Vagina (tissue), 2 donors: ENCODE measurements around the gene GANC. TPM values are rescaled to one million over a fixed set of nuclear protein-coding genes. Genes with fewer than 3 reads are reported as not detected.

Experiments used
- DNase-seq, 2 donors: peaks; one replicate each; pipeline ENCODE4 v3.0.0-alpha.2; 2017; ENCODE audit errors: extremely low spot score in 2 of 2
- H3K27ac ChIP-seq: fragments of 200-600 bp; sonication (generic); one replicate; pipeline ENCODE4 v1.5.1; 2019
- H3K27me3 ChIP-seq: fragments of 200-600 bp; sonication (generic); one replicate; pipeline ENCODE4 v1.5.1; 2019
- H3K36me3 ChIP-seq, 2 donors: fragments of 200-600 bp; sonication (generic); one replicate each; pipeline ENCODE4 v1.5.1; 2017 to 2019
- H3K4me1 ChIP-seq: fragments of 200-600 bp; sonication (generic); one replicate; pipeline ENCODE4 v1.5.1; 2019
- H3K4me3 ChIP-seq, 2 donors: fragments of 200-600 bp; sonication (generic); 1 replicate in 1 of 2; 2 replicates in 1 of 2; pipeline ENCODE4 v1.5.1; 2016 to 2019
- H3K9me3 ChIP-seq: fragments of 200-600 bp; sonication (generic); one replicate; pipeline ENCODE4 v1.5.1; 2019
- POLR2A ChIP-seq, 2 donors: fragments of 450-650 bp; IDR thresholded peaks; one replicate each; pipeline ENCODE4 v1.6.1; 2017; ENCODE audit warnings: antibody characterized with exemption in 2 of 2, mild to moderate bottlenecking in 2 of 2, moderate library complexity in 2 of 2
- POLR2AphosphoS5 ChIP-seq, 2 donors: sonication (generic); formaldehyde crosslinking; IDR thresholded peaks; one replicate each; pipeline ENCODE4 v1.9.0; 2017; ENCODE audit warnings: antibody characterized with exemption in 2 of 2, mild to moderate bottlenecking in 2 of 2, low read depth in 1 of 2; ENCODE audit not compliant: insufficient read depth in 1 of 2
- intact Hi-C: fragments of 100-400 bp; cut with DNase I; formaldehyde crosslinking; loops from one replicate; pipeline ENCODE4 v1.15.1; 2023
- total RNA-seq: library from RNA; depleted of rRNA; stranded (reverse); fragments of >200 nt; gene quantifications from one replicate; pipeline ENCODE4 v1.2.3, GENCODE V29; 2016
- TF ChIP-seq, protein P1 (sequence below), 3 experiments: fragments of 450-650 bp in 2 of 3; fragments of 200-600 bp in 1 of 3; sonication (generic) in 1 of 3; IDR thresholded peaks; one replicate each; pipeline ENCODE4 v1.5.1; 2017 to 2019; ENCODE audit warnings: antibody characterized with exemption in 3 of 3, mild to moderate bottlenecking in 2 of 3, moderate library complexity in 2 of 3

Gene GANC
- total RNA-seq, 1 donor from 2014 or later = 23.1 TPM

DNA sequence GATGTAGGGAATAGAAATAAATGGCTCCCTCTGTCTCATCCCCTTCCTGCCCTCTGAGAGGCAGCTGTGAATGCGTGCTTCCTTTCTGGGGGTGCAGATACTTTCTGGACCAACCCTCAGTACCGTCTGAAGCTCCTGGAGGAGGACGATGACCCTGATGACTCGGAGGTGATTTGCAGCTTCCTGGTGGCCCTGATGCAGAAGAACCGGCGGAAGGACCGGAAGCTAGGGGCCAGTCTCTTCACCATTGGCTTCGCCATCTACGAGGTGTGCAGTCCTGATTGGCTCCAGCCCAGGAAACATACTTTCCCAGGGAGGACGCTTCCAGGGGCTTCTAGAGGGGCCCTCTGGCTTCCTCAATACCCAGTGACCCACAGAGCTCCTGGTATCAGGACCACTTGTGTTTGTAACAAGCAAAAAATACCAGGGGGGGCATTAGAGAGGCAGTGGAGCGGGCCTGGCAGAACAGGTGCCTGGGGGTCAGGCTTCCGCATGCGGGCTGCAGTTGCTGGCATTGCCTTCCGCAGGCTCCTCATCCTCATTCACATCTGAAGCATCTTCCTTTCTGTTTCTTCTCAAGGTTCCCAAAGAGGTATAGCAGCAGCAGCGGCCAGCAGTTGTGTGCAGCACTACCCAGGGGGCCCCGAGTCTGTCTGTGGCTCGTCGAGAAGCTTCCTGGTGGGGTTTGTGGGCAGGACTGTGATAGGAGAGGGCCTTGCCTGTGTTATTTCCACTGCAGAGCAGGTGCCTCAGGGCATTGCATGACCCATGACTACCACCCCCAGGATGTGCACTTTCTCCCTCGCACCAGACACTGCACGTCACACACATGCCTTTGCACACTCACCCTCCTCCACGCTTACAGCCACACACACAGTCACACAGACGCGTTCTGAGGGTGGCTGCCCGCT lies 128.8 kb downstream of the GANC start:
- intact Hi-C loops = no loop called here
- no peak overlapping the region for H3K27ac ChIP-seq
- peaks cover 0 to 18% of the 10 kb centered on the region in 2 donors for H3K36me3 ChIP-seq
- DNase-seq = no peak
- H3K27me3 ChIP-seq = no peaks in the 10 kb centered on the region
- H3K4me3 ChIP-seq = no peak overlapping the region
- H3K4me1 ChIP-seq = peaks cover 10% of the 10 kb centered on the region
- no peak for TF ChIP-seq POLR2AphosphoS5 (IDR thresholded peaks at IDR 0.05; ENCODE audit: insufficient read depth in 1 of 2, low read depth in 1 of 2)
- no peaks in the 10 kb centered on the region for H3K9me3 ChIP-seq

DNA sequence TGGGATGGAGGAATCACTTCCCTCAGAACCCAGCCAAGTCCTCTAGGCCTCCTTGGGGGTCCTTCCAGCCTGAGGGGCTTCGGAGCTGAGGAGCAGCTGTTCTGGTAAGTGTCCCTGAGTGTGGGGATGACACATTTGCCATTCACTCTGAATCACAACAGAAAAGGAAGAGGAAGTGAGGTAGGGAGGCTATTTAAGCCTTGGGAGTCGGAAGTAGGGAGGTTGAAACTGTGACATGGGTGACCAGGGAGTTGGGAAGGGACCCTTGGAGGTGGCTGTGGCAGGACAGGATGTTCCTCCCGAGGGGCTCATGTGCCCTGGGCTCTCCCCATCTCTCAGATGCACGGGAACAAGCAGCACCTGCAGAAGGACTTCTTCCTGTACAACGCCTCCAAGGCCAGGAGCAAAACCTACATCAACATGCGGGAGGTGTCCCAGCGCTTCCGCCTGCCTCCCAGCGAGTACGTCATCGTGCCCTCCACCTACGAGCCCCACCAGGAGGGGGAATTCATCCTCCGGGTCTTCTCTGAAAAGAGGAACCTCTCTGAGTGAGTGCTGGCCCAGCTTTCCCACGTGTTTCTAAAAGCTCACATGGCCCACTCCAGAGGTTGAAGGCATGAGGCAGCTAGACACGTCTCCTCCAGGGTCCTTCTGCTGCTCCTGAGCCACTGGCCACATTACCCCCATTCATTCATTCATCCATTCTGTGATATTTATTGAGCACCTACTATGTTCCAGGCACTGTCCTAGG lies 129.6 kb downstream of the GANC start:
- TF ChIP-seq POLR2A (IDR thresholded peaks at IDR 0.05) (no peak), POLR2AphosphoS5 (IDR thresholded peaks at IDR 0.05; ENCODE audit: insufficient read depth in 1 of 2, low read depth in 1 of 2) (no peak)
- TF ChIP-seq, protein P1, sequence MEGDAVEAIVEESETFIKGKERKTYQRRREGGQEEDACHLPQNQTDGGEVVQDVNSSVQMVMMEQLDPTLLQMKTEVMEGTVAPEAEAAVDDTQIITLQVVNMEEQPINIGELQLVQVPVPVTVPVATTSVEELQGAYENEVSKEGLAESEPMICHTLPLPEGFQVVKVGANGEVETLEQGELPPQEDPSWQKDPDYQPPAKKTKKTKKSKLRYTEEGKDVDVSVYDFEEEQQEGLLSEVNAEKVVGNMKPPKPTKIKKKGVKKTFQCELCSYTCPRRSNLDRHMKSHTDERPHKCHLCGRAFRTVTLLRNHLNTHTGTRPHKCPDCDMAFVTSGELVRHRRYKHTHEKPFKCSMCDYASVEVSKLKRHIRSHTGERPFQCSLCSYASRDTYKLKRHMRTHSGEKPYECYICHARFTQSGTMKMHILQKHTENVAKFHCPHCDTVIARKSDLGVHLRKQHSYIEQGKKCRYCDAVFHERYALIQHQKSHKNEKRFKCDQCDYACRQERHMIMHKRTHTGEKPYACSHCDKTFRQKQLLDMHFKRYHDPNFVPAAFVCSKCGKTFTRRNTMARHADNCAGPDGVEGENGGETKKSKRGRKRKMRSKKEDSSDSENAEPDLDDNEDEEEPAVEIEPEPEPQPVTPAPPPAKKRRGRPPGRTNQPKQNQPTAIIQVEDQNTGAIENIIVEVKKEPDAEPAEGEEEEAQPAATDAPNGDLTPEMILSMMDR (IDR thresholded peaks at IDR 0.05) = no peak
- intact Hi-C loops = no loop called here
- Histone ChIP-seq H3K9me3 (no peaks in the 10 kb centered on the region), H3K4me1 (peaks cover 10% of the 10 kb centered on the region), H3K27ac (no peak overlapping the region), H3K36me3 (peaks cover 0 to 18% of the 10 kb centered on the region in 2 donors), H3K4me3 (no peak overlapping the region), H3K27me3 (no peaks in the 10 kb centered on the region)
- no peak for DNase-seq

DNA sequence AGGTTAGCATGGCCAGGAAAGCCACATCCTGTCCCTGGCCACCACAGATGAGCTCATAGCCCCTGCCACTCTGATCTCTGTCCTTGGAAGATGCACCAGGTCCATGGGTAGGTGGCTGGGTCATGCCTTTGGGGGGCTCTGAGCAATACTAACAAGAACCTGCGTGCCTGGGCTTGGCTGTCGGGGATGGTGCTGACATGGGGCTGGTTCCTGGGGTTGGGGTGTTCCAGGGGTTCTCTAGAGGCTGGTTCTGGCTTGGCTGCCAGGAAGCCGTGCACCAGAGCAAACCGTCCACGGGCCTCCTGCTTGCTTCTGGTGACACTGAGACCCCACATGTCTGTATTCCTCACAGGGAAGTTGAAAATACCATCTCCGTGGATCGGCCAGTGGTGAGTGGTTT lies 130.4 kb downstream of the GANC start:
- Histone ChIP-seq H3K4me3 (no peak overlapping the region), H3K9me3 (no peaks in the 10 kb centered on the region), H3K27me3 (no peaks in the 10 kb centered on the region), H3K4me1 (peaks cover 10% of the 10 kb centered on the region), H3K36me3 (peaks cover 0 to 18% of the 10 kb centered on the region in 2 donors), H3K27ac (no peak overlapping the region)
- TF ChIP-seq, protein P1 (IDR thresholded peaks at IDR 0.05) = no peak
- no peak for TF ChIP-seq POLR2A (IDR thresholded peaks at IDR 0.05)
- no peak for TF ChIP-seq POLR2AphosphoS5 (IDR thresholded peaks at IDR 0.05; ENCODE audit: insufficient read depth in 1 of 2, low read depth in 1 of 2)
- intact Hi-C loops = no loop called here
- DNase-seq = no peak

DNA sequence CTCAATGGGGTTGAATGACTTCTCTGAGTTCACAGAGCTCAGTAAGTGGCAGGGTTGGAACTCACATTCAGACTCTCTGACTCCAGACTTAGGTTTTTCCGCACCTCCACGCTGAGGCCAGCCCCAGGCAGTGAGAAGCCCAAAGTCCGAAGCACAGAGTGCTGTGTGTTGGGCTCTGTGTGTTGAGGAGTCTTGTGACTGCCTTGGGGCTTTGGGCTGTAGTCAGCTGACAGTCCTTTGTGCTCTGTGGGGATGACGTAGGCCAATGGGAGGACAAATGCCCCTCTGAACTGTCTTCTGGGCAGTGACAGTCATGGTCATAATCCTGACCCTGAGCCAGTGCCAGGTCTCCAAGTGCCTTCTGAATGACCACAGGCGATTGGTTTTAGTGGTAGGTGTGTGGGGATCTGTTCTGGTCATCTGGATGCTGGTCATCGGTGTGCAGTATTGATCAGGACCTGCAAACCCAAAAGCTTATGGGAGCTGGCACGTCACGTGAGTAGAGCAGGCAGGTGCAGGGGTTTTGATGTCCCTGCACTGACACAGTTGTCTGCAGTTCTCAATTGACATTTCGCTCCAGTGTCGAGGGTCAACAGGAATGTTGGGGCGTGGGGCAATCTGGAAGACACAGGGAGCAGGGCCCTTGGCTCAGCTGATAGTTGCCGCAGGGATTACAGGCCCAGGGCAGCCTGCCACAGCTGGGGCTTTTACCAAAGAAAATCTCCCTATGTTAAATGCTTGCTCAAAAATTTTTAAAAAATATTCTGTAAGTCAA lies 131.6 kb downstream of the GANC start:
- TF ChIP-seq POLR2A (IDR thresholded peaks at IDR 0.05) (no peak), POLR2AphosphoS5 (IDR thresholded peaks at IDR 0.05; ENCODE audit: insufficient read depth in 1 of 2, low read depth in 1 of 2) (no peak)
- TF ChIP-seq, protein P1 (IDR thresholded peaks at IDR 0.05) = no peak
- no peak overlapping the region for H3K4me3 ChIP-seq
- no peak overlapping the region for H3K27ac ChIP-seq
- no peaks in the 10 kb centered on the region for H3K27me3 ChIP-seq
- no peak for DNase-seq
- peaks cover 10% of the 10 kb centered on the region for H3K4me1 ChIP-seq
- peaks cover 0 to 13% of the 10 kb centered on the region in 2 donors for H3K36me3 ChIP-seq
- intact Hi-C loops = no loop called here
- no peaks in the 10 kb centered on the region for H3K9me3 ChIP-seq

DNA sequence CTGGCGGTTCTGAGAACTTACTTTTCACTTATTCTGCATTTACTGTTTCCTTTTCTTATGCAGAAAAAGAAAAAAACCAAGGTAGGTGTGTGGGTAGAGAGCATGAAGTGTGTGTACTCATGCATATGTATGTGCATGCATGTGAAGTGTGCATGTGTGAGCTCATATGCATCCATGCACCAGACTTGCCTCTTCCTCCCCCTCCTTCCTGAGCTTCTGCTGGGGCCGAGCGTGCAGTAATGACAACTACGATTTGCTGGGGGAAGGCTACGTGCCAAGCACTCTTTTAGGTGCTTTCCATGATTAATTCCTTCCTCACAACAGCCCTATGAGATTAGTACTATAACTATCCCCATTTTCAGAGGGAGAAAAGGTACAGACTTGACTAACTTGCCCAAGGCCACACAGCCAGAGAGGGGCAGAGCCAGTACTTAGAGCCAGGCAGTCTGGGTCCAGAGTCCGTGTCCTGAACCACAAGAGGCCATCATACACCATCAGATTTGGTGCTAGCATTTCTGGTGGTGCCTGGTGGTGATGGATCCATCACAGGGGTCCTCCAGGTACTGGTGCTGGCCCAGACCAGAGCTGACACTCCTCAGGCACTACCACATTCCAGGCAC lies 133.0 kb downstream of the GANC start:
- Histone ChIP-seq H3K4me1 (peaks cover 10% of the 10 kb centered on the region), H3K36me3 (peaks cover 0 to 8% of the 10 kb centered on the region in 2 donors), H3K9me3 (no peaks in the 10 kb centered on the region), H3K27me3 (no peaks in the 10 kb centered on the region), H3K4me3 (no peak overlapping the region), H3K27ac (no peak overlapping the region)
- intact Hi-C loops = no loop called here
- TF ChIP-seq, protein P1 (IDR thresholded peaks at IDR 0.05) = no peak
- TF ChIP-seq POLR2AphosphoS5 (IDR thresholded peaks at IDR 0.05; ENCODE audit: insufficient read depth in 1 of 2, low read depth in 1 of 2) = no peak
- TF ChIP-seq POLR2A (IDR thresholded peaks at IDR 0.05) = no peak
- DNase-seq = no peak
